GM19193 (cell line): ENCODE measurements around the gene CD3G.

ENCODE experiments used
- POLR2A ChIP-seq: IDR thresholded peaks from 4 replicates; pipeline ENCODE4 v1.6.1; 2011; ENCODE audit not compliant: insufficient read depth, insufficient read length; ENCODE audit errors: extremely low read depth

Gene CD3G

GRCh38 chr11:118318581-118319336 lies 25.4 kb upstream of the CD3G start:
- TF ChIP-seq POLR2A: no peak

- TF ChIP-seq POLR2A: no peak
These were observed 24.8 kb upstream of the CD3G start for GRCh38 chr11:118319337-118319707.

- no peak for TF ChIP-seq POLR2A
These were observed 23.6 kb upstream of the CD3G start for GRCh38 chr11:118320515-118320914.

- TF ChIP-seq POLR2A: no peak
These were observed 22.6 kb upstream of the CD3G start for GRCh38 chr11:118321386-118322082.

GRCh38 chr11:118322721-118323120 lies 21.4 kb upstream of the CD3G start:
- no peak for TF ChIP-seq POLR2A

- TF ChIP-seq POLR2A: no peak
These were observed 18.9 kb upstream of the CD3G start for GRCh38 chr11:118325283-118325682.

GRCh38 chr11:118328745-118329144 lies 15.4 kb upstream of the CD3G start:
- no peak for TF ChIP-seq POLR2A

GRCh38 chr11:118334745-118335144 lies 9.4 kb upstream of the CD3G start:
- TF ChIP-seq POLR2A: no peak

GRCh38 chr11:118338637-118339061 lies 5.5 kb upstream of the CD3G start:
- TF ChIP-seq POLR2A: no peak

- TF ChIP-seq POLR2A: no peak
These were observed 4.7 kb upstream of the CD3G start for GRCh38 chr11:118339281-118339961.

- TF ChIP-seq POLR2A: no peak
These were observed 3.7 kb upstream of the CD3G start for GRCh38 chr11:118340449-118340848.

- TF ChIP-seq POLR2A: no peak
These were observed 2.9 kb upstream of the CD3G start for GRCh38 chr11:118341261-118341660.

- TF ChIP-seq POLR2A: no peak
These were observed 2.2 kb upstream of the CD3G start for GRCh38 chr11:118341815-118342489.

GRCh38 chr11:118342503-118343161 lies 1.5 kb upstream of the CD3G start, which contains the start of gene CD3D:
Gene CD3D, minus strand, starts transcription at chr11:118342705. Its CDS starts 98 bp downstream, at chr11:118342607.
- no peak for TF ChIP-seq POLR2A
